GM11168 (cell line): Measurements from ENCODE around the gene PRKD2.
"Not testable (repeated sequence)": the region's sequence is repeated elsewhere in the genome, so short reads cannot be mapped to it uniquely, and the experiment has no call there.

Experiments
- in situ Hi-C: fragments of 300-500 bp; cut with MboI; formaldehyde crosslinking; loops from one replicate; pipeline ENCODE4 v1.12.0; 2022; ENCODE audit warnings: low sequenced_read_pairs; ENCODE audit not compliant: unreplicated experiment

The PRKD2 gene

GRCh38 chr19:46714444-46715106, 2.3 kb downstream of the PRKD2 start:
- in situ Hi-C loops, result no loop called here

GRCh38 chr19:46713781-46714443, 3.0 kb downstream of the PRKD2 start:
- in situ Hi-C loops, result no loop called here

GRCh38 chr19:46712768-46713338, 4.1 kb downstream of the PRKD2 start:
- in situ Hi-C loops, result not testable (repeated sequence)

GRCh38 chr19:46710687-46711086, 6.2 kb downstream of the PRKD2 start:
- in situ Hi-C loops, result no loop called here

- in situ Hi-C loops, result no loop called here
These were observed 12.4 kb downstream of the PRKD2 start for GRCh38 chr19:46704379-46705076.

GRCh38 chr19:46700704-46701103, 16.2 kb downstream of the PRKD2 start:
- in situ Hi-C loops, result no loop called here

- in situ Hi-C loops, result no loop called here
These were observed 18.3 kb downstream of the PRKD2 start for GRCh38 chr19:46698395-46699321.

GRCh38 chr19:46697204-46697960, 19.5 kb downstream of the PRKD2 start:
- in situ Hi-C loops, result no loop called here

GRCh38 chr19:46696866-46697203, 20.1 kb downstream of the PRKD2 start:
- in situ Hi-C loops, result no loop called here

- in situ Hi-C loops, result no loop called here
These were observed 20.9 kb downstream of the PRKD2 start for GRCh38 chr19:46696052-46696451.

GRCh38 chr19:46693760-46694159, 23.2 kb downstream of the PRKD2 start:
- in situ Hi-C loops, result no loop called here

GRCh38 chr19:46692918-46693722, 23.8 kb downstream of the PRKD2 start:
- in situ Hi-C loops, result no loop called here

GRCh38 chr19:46691948-46692347, 25.0 kb downstream of the PRKD2 start:
- in situ Hi-C loops, result no loop called here

- in situ Hi-C loops, result no loop called here
These were observed 25.8 kb downstream of the PRKD2 start for GRCh38 chr19:46691104-46691503.

GRCh38 chr19:46689358-46689757, 27.6 kb downstream of the PRKD2 start:
- in situ Hi-C loops, result no loop called here

GRCh38 chr19:46687438-46688145, 29.3 kb downstream of the PRKD2 start:
- in situ Hi-C loops, result no loop called here

GRCh38 chr19:46685189-46685588, 31.7 kb downstream of the PRKD2 start:
- in situ Hi-C loops, result no loop called here

GRCh38 chr19:46678110-46678732, 38.7 kb downstream of the PRKD2 start:
- in situ Hi-C loops, result no loop called here
